Upper lobe of left lung (tissue), 6 donors: Measurements from ENCODE around the gene DR1. TPM values are rescaled to one million over a fixed set of nuclear protein-coding genes. Genes with fewer than 3 reads are reported as not detected.

Source experiments
- ATAC-seq, 2 donors: fragments of 200-7000 bp; cut with Tn5 transposase; one replicate each; pipeline ENCODE4 v1.9.1; 2022; ENCODE audit warnings: mild to moderate bottlenecking in 2 of 2, moderate library complexity in 2 of 2; ENCODE audit not compliant: low FRiP score in 2 of 2
- DNase-seq, 2 donors: peaks; one replicate each; pipeline ENCODE4 v3.0.0-alpha.2; 2019 to 2020
- H3K27ac ChIP-seq, 4 donors: fragments of 200-600 bp; sonication (generic); one replicate each; pipeline ENCODE4 v1.5.1; 2016 to 2019
- H3K27me3 ChIP-seq, 4 donors: fragments of 200-600 bp; sonication (generic); one replicate each; pipeline ENCODE4 v1.5.1; 2017 to 2019
- H3K36me3 ChIP-seq, 4 donors: fragments of 200-600 bp; sonication (generic); one replicate each; pipeline ENCODE4 v1.5.1; 2016 to 2019
- H3K4me1 ChIP-seq, 4 donors: fragments of 200-600 bp; sonication (generic); one replicate each; pipeline ENCODE4 v1.5.1; 2018 to 2019
- H3K4me3 ChIP-seq, 4 donors: fragments of 200-600 bp; sonication (generic); one replicate each; pipeline ENCODE4 v1.5.1; 2017 to 2019; ENCODE audit warnings: mild to moderate bottlenecking in 2 of 4, moderate library complexity in 1 of 4
- H3K9me3 ChIP-seq, 4 donors: fragments of 200-600 bp; sonication (generic); one replicate each; pipeline ENCODE4 v1.5.1; 2018 to 2019
- EP300 ChIP-seq, 4 donors: sonication (generic); formaldehyde crosslinking; IDR thresholded peaks; one replicate each; pipeline ENCODE4 v1.5.1; 2017; ENCODE audit warnings: antibody characterized with exemption in 4 of 4, control low read depth in 2 of 4
- POLR2A ChIP-seq, 4 donors: fragments of 450-650 bp; IDR thresholded peaks; one replicate each; pipeline ENCODE4 v1.5.1; 2016 to 2017; ENCODE audit warnings: antibody characterized with exemption in 4 of 4, mild to moderate bottlenecking in 2 of 4
- POLR2AphosphoS5 ChIP-seq, 2 donors: sonication (generic); formaldehyde crosslinking; IDR thresholded peaks; one replicate each; pipeline ENCODE4 v1.5.1; 2017; ENCODE audit warnings: antibody characterized with exemption in 2 of 2
- WGBS, 2 donors: methylation state at CpG; one replicate each; pipeline ENCODE4 v1.1.5; 2017 to 2018; 5-methylcytosine and 5-hydroxymethylcytosine counted together
- total RNA-seq, 6 donors: library from RNA; depleted of rRNA in 4 of 6; stranded (reverse); fragments of >200 nt in 4 of 6; gene quantifications; one replicate each; pipeline versions ENCODE4 v1.1.0 to v1.2.1, GENCODE V29; 2016 to 2021
- TF ChIP-seq, protein P1 (sequence below), 6 experiments: fragments of 450-650 bp in 4 of 6; fragments of 200-600 bp in 2 of 6; sonication (generic) in 2 of 6; IDR thresholded peaks; one replicate each; pipeline ENCODE4 v1.5.1; 2016 to 2019; ENCODE audit warnings: antibody characterized with exemption in 6 of 6
- donor health status: DM: no; HTN: no; CAD: no; lungs with moderate emphysema.
- donor health status: DM: no; HTN: yes; CAD: no; lungs with severe emphysema.

Gene DR1
- total RNA-seq, 6 donors from 2014 or later, result 12.6 to 50.0 (median 41.3) TPM

DNA sequence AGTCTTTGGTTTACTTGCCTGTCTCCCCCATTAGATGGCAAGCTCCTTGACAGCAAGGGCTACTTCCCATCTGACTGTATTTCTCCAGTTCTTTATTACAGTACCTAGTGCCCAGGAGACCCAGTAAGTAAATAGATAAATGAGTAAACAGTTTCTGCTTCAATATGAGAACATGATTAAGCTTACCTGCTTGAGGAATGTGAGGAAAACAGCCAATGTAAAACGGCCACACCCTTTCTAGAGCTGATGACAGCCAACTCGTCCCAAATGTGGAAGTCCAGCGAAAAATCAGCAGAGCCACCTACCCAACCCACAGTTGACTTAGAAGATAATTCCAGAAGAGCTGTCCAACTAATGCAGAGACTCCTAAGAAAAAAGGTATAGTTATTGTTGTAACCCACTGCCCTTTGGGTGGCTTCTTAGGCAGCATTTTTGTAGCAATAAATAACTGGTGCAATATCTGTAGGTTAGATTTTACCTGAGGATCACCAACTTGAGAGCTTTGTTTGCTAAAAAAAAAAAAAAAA lies 6.5 kb upstream of the DR1 start:
- WGBS, 2 donors, result 34 to 81% methylated on average over 2 to 3 of the region's 3 CpGs
- DNase-seq, result no peak
- Histone ChIP-seq H3K27me3 (no peaks in the 10 kb centered on the region), H3K4me3 (no peak overlapping the region), H3K36me3 (peaks cover 0 to 12% (median 5%) of the 10 kb centered on the region in 4 donors), H3K27ac (no peak overlapping the region), H3K4me1 (no peaks in the 10 kb centered on the region), H3K9me3 (no peaks in the 10 kb centered on the region)
- TF ChIP-seq, protein P1, sequence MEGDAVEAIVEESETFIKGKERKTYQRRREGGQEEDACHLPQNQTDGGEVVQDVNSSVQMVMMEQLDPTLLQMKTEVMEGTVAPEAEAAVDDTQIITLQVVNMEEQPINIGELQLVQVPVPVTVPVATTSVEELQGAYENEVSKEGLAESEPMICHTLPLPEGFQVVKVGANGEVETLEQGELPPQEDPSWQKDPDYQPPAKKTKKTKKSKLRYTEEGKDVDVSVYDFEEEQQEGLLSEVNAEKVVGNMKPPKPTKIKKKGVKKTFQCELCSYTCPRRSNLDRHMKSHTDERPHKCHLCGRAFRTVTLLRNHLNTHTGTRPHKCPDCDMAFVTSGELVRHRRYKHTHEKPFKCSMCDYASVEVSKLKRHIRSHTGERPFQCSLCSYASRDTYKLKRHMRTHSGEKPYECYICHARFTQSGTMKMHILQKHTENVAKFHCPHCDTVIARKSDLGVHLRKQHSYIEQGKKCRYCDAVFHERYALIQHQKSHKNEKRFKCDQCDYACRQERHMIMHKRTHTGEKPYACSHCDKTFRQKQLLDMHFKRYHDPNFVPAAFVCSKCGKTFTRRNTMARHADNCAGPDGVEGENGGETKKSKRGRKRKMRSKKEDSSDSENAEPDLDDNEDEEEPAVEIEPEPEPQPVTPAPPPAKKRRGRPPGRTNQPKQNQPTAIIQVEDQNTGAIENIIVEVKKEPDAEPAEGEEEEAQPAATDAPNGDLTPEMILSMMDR (IDR thresholded peaks at IDR 0.05), result no peak
- TF ChIP-seq EP300 (IDR thresholded peaks at IDR 0.05) (no peak), POLR2AphosphoS5 (IDR thresholded peaks at IDR 0.05) (no peak), POLR2A (IDR thresholded peaks at IDR 0.05) (no peak)
- ATAC-seq, result no peak

DNA sequence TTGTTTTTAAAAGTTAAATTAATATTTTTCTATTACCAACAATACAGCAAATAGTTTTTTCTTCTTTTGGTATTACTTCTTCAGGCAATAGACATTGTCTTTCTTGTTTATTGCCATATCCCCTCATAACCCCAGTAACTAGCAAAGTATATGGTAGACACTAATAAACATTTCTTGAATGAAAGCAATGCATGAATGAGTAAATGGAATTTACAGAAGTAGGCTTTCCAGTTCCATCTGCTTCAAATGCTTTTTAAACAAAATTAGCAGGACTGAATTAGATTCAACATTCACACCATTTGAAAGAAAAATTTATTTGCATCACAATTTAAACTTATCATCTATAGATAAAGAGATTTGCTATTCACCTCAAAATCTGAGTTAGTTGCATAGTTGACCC lies 5.6 kb upstream of the DR1 start:
- Histone ChIP-seq H3K9me3 (no peaks in the 10 kb centered on the region), H3K4me1 (no peaks in the 10 kb centered on the region), H3K4me3 (no peak overlapping the region), H3K36me3 (peaks cover 0 to 12% (median 5%) of the 10 kb centered on the region in 4 donors), H3K27me3 (no peaks in the 10 kb centered on the region), H3K27ac (no peak overlapping the region)
- no peak for TF ChIP-seq POLR2AphosphoS5 (IDR thresholded peaks at IDR 0.05)
- TF ChIP-seq POLR2A (IDR thresholded peaks at IDR 0.05), result no peak
- TF ChIP-seq, protein P1 (IDR thresholded peaks at IDR 0.05), result no peak
- no peak for TF ChIP-seq EP300 (IDR thresholded peaks at IDR 0.05)
- ATAC-seq (no peak), DNase-seq (no peak)

DNA sequence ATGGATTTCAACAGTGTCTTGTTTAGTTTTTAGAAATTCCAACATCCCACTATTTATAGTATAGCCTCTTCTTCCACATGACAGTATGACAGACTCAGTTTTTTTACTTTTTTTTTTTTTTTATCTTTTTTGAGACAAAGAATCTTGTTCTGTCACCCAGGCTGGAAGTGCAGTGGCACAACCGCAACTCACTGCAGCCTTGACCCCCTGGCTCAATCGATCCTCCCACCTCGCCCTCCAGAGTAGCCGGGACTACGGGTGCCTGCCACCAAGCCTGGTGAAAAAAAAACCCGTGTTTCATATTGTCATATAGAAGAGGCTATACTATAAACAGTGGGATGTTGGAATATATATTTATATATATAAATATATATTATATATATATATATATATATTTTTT lies 1.2 kb upstream of the DR1 start:
- no peaks in the 10 kb centered on the region for H3K9me3 ChIP-seq
- H3K36me3 ChIP-seq, result no peaks in the 10 kb centered on the region
- no peak overlapping the region for H3K27ac ChIP-seq
- no peaks in the 10 kb centered on the region for H3K27me3 ChIP-seq
- peaks cover 10 to 23% (median 12%) of the 10 kb centered on the region in 4 donors for H3K4me1 ChIP-seq
- 91 to 94% methylated on average over 6 of the region's 6 CpGs for WGBS, 2 donors
- no peak overlapping the region for H3K4me3 ChIP-seq
- DNase-seq (no peak), ATAC-seq (no peak)
- TF ChIP-seq, protein P1 (IDR thresholded peaks at IDR 0.05), result no peak
- TF ChIP-seq POLR2AphosphoS5 (IDR thresholded peaks at IDR 0.05) (no peak), EP300 (IDR thresholded peaks at IDR 0.05) (no peak), POLR2A (IDR thresholded peaks at IDR 0.05) (no peak)

DNA sequence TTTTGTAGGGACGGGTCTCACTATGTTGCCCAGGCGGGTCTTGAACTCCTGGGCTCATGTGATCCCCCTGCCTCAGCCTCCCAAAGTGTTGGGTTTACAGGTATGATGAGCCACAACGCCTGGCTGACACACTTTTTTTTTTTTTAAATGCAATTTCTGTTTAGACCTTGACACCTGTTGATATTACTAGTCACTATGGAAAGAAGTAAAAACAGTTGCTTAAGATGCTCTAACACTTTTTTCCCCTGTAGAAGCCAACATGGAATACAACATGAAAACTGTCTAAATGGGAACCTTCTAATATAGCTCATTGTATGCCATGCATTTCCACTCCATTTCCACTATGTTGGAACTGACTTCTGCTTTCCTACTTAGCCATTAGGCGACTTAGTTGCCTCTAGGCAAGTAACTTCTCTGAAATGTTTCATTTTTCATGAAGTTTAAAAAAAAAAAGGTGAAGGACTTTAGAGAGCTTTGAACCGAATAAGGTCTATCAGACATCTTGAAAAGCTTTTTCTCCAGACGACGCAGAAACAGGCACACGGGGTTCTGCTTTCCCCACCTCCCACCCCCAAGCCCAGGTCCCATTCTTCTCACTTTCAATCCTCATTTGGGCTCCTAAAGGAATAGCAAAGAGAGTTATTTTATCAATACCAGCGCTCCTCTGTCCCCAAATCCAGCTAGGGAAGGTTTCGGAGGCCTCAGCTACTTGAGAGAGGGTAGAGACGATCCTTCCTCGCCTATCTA lies 648 bp upstream of the DR1 start:
- Histone ChIP-seq H3K4me1 (peaks cover 15 to 28% (median 18%) of the 10 kb centered on the region in 4 donors), H3K4me3 (peak overlapping the region; percentile 3 to 98 (median 83)), H3K36me3 (no peaks in the 10 kb centered on the region), H3K27ac (peak overlapping the region; percentile 93 to 98 (median 98)), H3K27me3 (no peaks in the 10 kb centered on the region), H3K9me3 (no peaks in the 10 kb centered on the region)
- TF ChIP-seq EP300 (IDR thresholded peaks at IDR 0.05), result no peak
- TF ChIP-seq, protein P1 (IDR thresholded peaks at IDR 0.05), result no peak
- TF ChIP-seq POLR2AphosphoS5 (IDR thresholded peaks at IDR 0.05), result no peak
- no peak for TF ChIP-seq POLR2A (IDR thresholded peaks at IDR 0.05)
- ATAC-seq (peak in 1 of 2 donors; percentile 33), DNase-seq (no peak)
- WGBS, 2 donors, result 21 to 23% methylated on average over 12 of the region's 12 CpGs
